Uterus (tissue), 4 donors: ENCODE data around the gene PAAF1. TPM values are rescaled to one million over a fixed set of nuclear protein-coding genes. Genes with fewer than 3 reads are reported as not detected.
A peak's percentile ranks its signal among the peaks of the same experiment; 100 is the strongest.
"Not testable (repeated sequence)": the region's sequence is repeated elsewhere in the genome, so short reads cannot be mapped to it uniquely, and the experiment has no call there.

Experiments used
- DNase-seq, 2 donors: peaks; one replicate each; pipeline ENCODE4 v3.0.0-alpha.2; 2019 to 2020
- H3K27ac ChIP-seq, 2 donors: fragments of 200-600 bp; sonication (generic); 1 replicate in 1 of 2; 2 replicates in 1 of 2; pipeline ENCODE4 v1.5.1; 2016 to 2018
- H3K27me3 ChIP-seq, 2 donors: fragments of 200-600 bp; sonication (generic); one replicate each; pipeline ENCODE4 v1.5.1; 2018 to 2019; ENCODE audit warnings: control low read depth in 1 of 2
- H3K36me3 ChIP-seq, 2 donors: fragments of 200-600 bp; sonication (generic); one replicate each; pipeline ENCODE4 v1.5.1; 2019; ENCODE audit warnings: control low read depth in 1 of 2
- H3K4me1 ChIP-seq, 2 donors: fragments of 200-600 bp; sonication (generic); one replicate each; pipeline ENCODE4 v1.5.1; 2018 to 2019; ENCODE audit warnings: control low read depth in 1 of 2
- H3K4me3 ChIP-seq, 2 donors: fragments of 200-600 bp; sonication (generic); 1 replicate in 1 of 2; 2 replicates in 1 of 2; pipeline ENCODE4 v1.5.1; 2018 to 2019; ENCODE audit warnings: mild to moderate bottlenecking in 1 of 2
- H3K9me3 ChIP-seq, 2 donors: fragments of 200-600 bp; sonication (generic); one replicate each; pipeline ENCODE4 v1.5.1; 2019; ENCODE audit warnings: control low read depth in 1 of 2
- POLR2A ChIP-seq, 2 donors: fragments of 450-650 bp; IDR thresholded peaks; one replicate each; pipeline ENCODE4 v1.6.1; 2016; ENCODE audit warnings: antibody characterized with exemption in 2 of 2, mild to moderate bottlenecking in 1 of 2, moderate library complexity in 1 of 2
- intact Hi-C: fragments of 100-400 bp; cut with DNase I; formaldehyde crosslinking; loops from one replicate; pipeline ENCODE4 v1.15.1; 2023; ENCODE audit warnings: low total_unique reads
- total RNA-seq, 4 donors: library from RNA; depleted of rRNA in 3 of 4; stranded (reverse); fragments of >200 nt in 3 of 4; gene quantifications; one replicate each; pipeline versions ENCODE4 v1.1.0 to v1.2.4, GENCODE V29; 2014 to 2023
- TF ChIP-seq, protein P1 (sequence below), 4 experiments: fragments of 200-600 bp in 2 of 4; fragments of 450-650 bp in 2 of 4; sonication (generic) in 2 of 4; IDR thresholded peaks; one replicate each; pipeline ENCODE4 v1.5.1; 2016 to 2019; ENCODE audit warnings: antibody characterized with exemption in 4 of 4, mild to moderate bottlenecking in 2 of 4, moderate library complexity in 1 of 4
- donor health status: DM: yes; HTN: yes; CAD: no.

Gene PAAF1
- total RNA-seq, 4 donors from 2014 or later: 0.59 to 20.8 (median 9.0) TPM

- intact Hi-C loops: no loop called here
- H3K4me3 ChIP-seq: no peak overlapping the region
- no peaks in the 10 kb centered on the region for H3K9me3 ChIP-seq
- no peaks in the 10 kb centered on the region for H3K4me1 ChIP-seq
- TF ChIP-seq, protein P1, sequence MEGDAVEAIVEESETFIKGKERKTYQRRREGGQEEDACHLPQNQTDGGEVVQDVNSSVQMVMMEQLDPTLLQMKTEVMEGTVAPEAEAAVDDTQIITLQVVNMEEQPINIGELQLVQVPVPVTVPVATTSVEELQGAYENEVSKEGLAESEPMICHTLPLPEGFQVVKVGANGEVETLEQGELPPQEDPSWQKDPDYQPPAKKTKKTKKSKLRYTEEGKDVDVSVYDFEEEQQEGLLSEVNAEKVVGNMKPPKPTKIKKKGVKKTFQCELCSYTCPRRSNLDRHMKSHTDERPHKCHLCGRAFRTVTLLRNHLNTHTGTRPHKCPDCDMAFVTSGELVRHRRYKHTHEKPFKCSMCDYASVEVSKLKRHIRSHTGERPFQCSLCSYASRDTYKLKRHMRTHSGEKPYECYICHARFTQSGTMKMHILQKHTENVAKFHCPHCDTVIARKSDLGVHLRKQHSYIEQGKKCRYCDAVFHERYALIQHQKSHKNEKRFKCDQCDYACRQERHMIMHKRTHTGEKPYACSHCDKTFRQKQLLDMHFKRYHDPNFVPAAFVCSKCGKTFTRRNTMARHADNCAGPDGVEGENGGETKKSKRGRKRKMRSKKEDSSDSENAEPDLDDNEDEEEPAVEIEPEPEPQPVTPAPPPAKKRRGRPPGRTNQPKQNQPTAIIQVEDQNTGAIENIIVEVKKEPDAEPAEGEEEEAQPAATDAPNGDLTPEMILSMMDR (IDR thresholded peaks at IDR 0.05): peak in 1 of 4 experiments; percentile 12
- TF ChIP-seq POLR2A (IDR thresholded peaks at IDR 0.05): no peak
- H3K27me3 ChIP-seq: no peaks in the 10 kb centered on the region
- no peak for DNase-seq
- no peaks in the 10 kb centered on the region for H3K36me3 ChIP-seq
- no peak overlapping the region for H3K27ac ChIP-seq
Measured at GRCh38 chr11:73931039-73931645, 54.3 kb downstream of the PAAF1 start.

DNA sequence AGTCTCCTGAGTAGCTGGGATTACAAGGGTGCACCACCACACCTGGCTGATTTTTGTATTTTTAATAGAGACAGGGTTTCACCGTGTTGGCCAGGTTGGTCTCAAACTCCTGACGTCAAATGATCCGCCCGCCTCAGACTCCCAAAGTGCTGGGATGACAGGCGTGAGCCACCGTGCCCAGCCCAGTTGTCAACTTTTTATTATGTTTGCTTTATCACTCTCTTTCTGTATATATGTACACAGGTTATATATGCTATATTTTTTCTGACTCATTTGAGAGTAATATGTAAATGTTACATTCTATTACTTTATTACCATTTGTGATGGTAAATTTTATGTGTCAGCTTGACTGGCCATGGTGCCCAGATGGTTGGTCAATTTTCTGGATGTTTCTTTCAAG, 55.2 kb downstream of the PAAF1 start:
- no peaks in the 10 kb centered on the region for H3K9me3 ChIP-seq
- H3K4me1 ChIP-seq: no peaks in the 10 kb centered on the region
- no peak overlapping the region for H3K27ac ChIP-seq
- no peaks in the 10 kb centered on the region for H3K36me3 ChIP-seq
- H3K4me3 ChIP-seq: no peak overlapping the region
- intact Hi-C loops: no loop called here
- no peaks in the 10 kb centered on the region for H3K27me3 ChIP-seq
- DNase-seq: no peak
- no peak for TF ChIP-seq POLR2A (IDR thresholded peaks at IDR 0.05)
- TF ChIP-seq, protein P1 (IDR thresholded peaks at IDR 0.05): no peak

DNA sequence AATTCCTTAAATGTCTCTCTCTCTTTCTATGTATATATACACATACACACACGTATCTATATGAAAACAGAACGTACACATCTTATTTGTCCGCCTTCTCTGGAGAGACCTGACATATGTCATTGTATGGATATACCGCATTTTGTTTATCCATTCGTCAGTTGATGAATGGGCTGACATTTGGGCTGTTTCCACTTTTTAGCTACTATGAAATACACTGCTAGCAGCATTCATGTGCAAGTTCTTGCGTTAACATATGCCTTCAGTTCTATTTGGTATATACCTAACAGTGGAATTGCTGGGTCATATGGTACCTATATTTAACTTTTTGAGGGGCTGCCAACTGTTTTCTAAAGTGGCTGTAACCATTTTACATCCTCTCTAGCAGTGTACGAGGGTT, 56.0 kb downstream of the PAAF1 start:
- Histone ChIP-seq H3K4me1 (no peaks in the 10 kb centered on the region), H3K4me3 (no peak overlapping the region), H3K27ac (no peak overlapping the region), H3K9me3 (no peaks in the 10 kb centered on the region), H3K36me3 (no peaks in the 10 kb centered on the region), H3K27me3 (no peaks in the 10 kb centered on the region)
- no peak for DNase-seq
- no peak for TF ChIP-seq POLR2A (IDR thresholded peaks at IDR 0.05)
- TF ChIP-seq, protein P1 (IDR thresholded peaks at IDR 0.05): no peak
- intact Hi-C loops: no loop called here

GRCh38 chr11:73936047-73936446, 59.2 kb downstream of the PAAF1 start:
- H3K27me3 ChIP-seq, intact Hi-C loops, H3K36me3 ChIP-seq, H3K4me1 ChIP-seq, H3K4me3 ChIP-seq, H3K27ac ChIP-seq, H3K9me3 ChIP-seq, DNase-seq: not testable (repeated sequence)

- H3K36me3 ChIP-seq: no peaks in the 10 kb centered on the region
- no peak for DNase-seq
- no peak overlapping the region for H3K27ac ChIP-seq
- H3K4me3 ChIP-seq: no peak overlapping the region
- no peaks in the 10 kb centered on the region for H3K9me3 ChIP-seq
- no peaks in the 10 kb centered on the region for H3K27me3 ChIP-seq
- intact Hi-C loops: no loop called here
- TF ChIP-seq, protein P1 (IDR thresholded peaks at IDR 0.05): no peak
- no peak for TF ChIP-seq POLR2A (IDR thresholded peaks at IDR 0.05)
- H3K4me1 ChIP-seq: no peaks in the 10 kb centered on the region
Measured at GRCh38 chr11:73939096-73939495, 62.3 kb downstream of the PAAF1 start.
